CD14-positive monocyte (primary cell): ENCODE results near the gene TTLL4. TPM values are rescaled to one million over a fixed set of nuclear protein-coding genes. Genes with fewer than 3 reads are reported as not detected.
A peak's percentile ranks its signal among the peaks of the same experiment; 100 is the strongest.

Experiments
- DNase-seq, 3 donors: peaks; one replicate each; pipeline ENCODE4 v3.0.0-alpha.2; 2011 to 2022
- H2AFZ ChIP-seq: 2 replicates; pipeline ENCODE4 v1.6.0; 2012; ENCODE audit warnings: mild to moderate bottlenecking, low read depth, low read length, inconsistent platforms; ENCODE audit not compliant: insufficient read depth, poor library complexity, severe bottlenecking
- H3K27ac ChIP-seq, 2 donors: 1 replicate in 1 of 2; 2 replicates in 1 of 2; pipeline ENCODE4 v1.5.1; 2012 to 2013; ENCODE audit warnings: low read length in 2 of 2, control low read depth in 1 of 2, inconsistent platforms in 1 of 2, low read depth in 1 of 2, mild to moderate bottlenecking in 1 of 2
- H3K27me3 ChIP-seq, 2 donors: one replicate each; pipeline versions ENCODE4 v1.6.0 to v1.6.1; 2011 to 2013; ENCODE audit warnings: low read length in 2 of 2; ENCODE audit not compliant: control insufficient read depth in 2 of 2, insufficient read depth in 2 of 2
- H3K36me3 ChIP-seq, 2 donors: replicated peaks in 1 of 2; 1 replicate in 1 of 2; 2 replicates in 1 of 2; pipeline versions ENCODE4 v1.5.1 to v1.6.1; 2012 to 2013; ENCODE audit warnings: low read length in 2 of 2, control low read depth in 1 of 2, inconsistent platforms in 1 of 2, mild to moderate bottlenecking in 1 of 2; ENCODE audit not compliant: insufficient read depth in 2 of 2, control insufficient read depth in 1 of 2
- H3K4me1 ChIP-seq, 2 donors: 1 replicate in 1 of 2; 2 replicates in 1 of 2; pipeline versions ENCODE4 v1.5.1 to v1.6.1; 2012 to 2013; ENCODE audit warnings: low read length in 2 of 2, control low read depth in 1 of 2, inconsistent platforms in 1 of 2, mild to moderate bottlenecking in 1 of 2, moderate library complexity in 1 of 2; ENCODE audit not compliant: insufficient read depth in 2 of 2, control insufficient read depth in 1 of 2
- H3K4me2 ChIP-seq: replicated peaks from 2 replicates; pipeline ENCODE3; 2012; ENCODE audit warnings: low read length, moderate library complexity, mild to moderate bottlenecking; ENCODE audit not compliant: poor library complexity, severe bottlenecking; ENCODE audit errors: extremely low read depth
- H3K4me3 ChIP-seq, 3 experiments: fragments of 200-600 bp in 1 of 3; sonication (generic) in 1 of 3; replicated peaks in 1 of 3; 1 replicate in 2 of 3; 2 replicates in 1 of 3; pipeline ENCODE4 v1.5.1; 2011 to 2013; ENCODE audit warnings: low read length in 3 of 3, mild to moderate bottlenecking in 3 of 3, control low read depth in 2 of 3, low read depth in 2 of 3, inconsistent platforms in 1 of 3, moderate library complexity in 1 of 3
- H3K79me2 ChIP-seq: 2 replicates; pipeline ENCODE4 v1.6.0; 2012; ENCODE audit warnings: mild to moderate bottlenecking, control low read depth, inconsistent platforms, low read length, moderate library complexity; ENCODE audit not compliant: insufficient read depth
- H3K9ac ChIP-seq: 2 replicates; pipeline ENCODE4 v1.6.0; 2017; ENCODE audit warnings: low read length, mild to moderate bottlenecking; ENCODE audit not compliant: insufficient read depth, poor library complexity, severe bottlenecking
- H3K9me3 ChIP-seq, 2 donors: replicated peaks in 1 of 2; 1 replicate in 1 of 2; 2 replicates in 1 of 2; pipeline versions ENCODE4 v1.5.1 to v1.6.1; 2012 to 2013; ENCODE audit warnings: low read length in 2 of 2, control low read depth in 1 of 2; ENCODE audit not compliant: control insufficient read depth in 1 of 2, insufficient read depth in 1 of 2
- H4K20me1 ChIP-seq: 2 replicates; pipeline ENCODE4 v1.6.0; 2012; ENCODE audit warnings: mild to moderate bottlenecking, low read length, control low read depth, moderate library complexity; ENCODE audit not compliant: insufficient read depth
- H3K27ac Mint-ChIP-seq, 7 donors: one replicate each; pipeline ENCODE4 v1.8.0; 2020; ENCODE audit warnings: mild to moderate bottlenecking in 7 of 7, mixed read lengths in 7 of 7, moderate library complexity in 6 of 7, inconsistent platforms in 2 of 7
- H3K27me3 Mint-ChIP-seq, 3 donors: one replicate each; pipeline ENCODE4 v1.8.0; 2021 to 2022; ENCODE audit warnings: low read depth in 3 of 3, mild to moderate bottlenecking in 3 of 3, mixed read lengths in 3 of 3, moderate library complexity in 3 of 3, inconsistent platforms in 1 of 3
- H3K36me3 Mint-ChIP-seq, 2 donors: one replicate each; pipeline ENCODE4 v1.8.0; 2020; ENCODE audit warnings: mixed read lengths in 2 of 2, inconsistent platforms in 1 of 2, mild to moderate bottlenecking in 1 of 2
- H3K4me1 Mint-ChIP-seq: one replicate; pipeline ENCODE4 v1.8.0; 2020; ENCODE audit warnings: mild to moderate bottlenecking, mixed read lengths
- H3K4me3 Mint-ChIP-seq, 2 donors: one replicate each; pipeline ENCODE4 v1.8.0; 2020; ENCODE audit warnings: mild to moderate bottlenecking in 2 of 2, mixed read lengths in 2 of 2, moderate library complexity in 1 of 2
- H3K9me3 Mint-ChIP-seq, 7 donors: one replicate each; pipeline ENCODE4 v1.8.0; 2020 to 2022; ENCODE audit warnings: mixed read lengths in 7 of 7, mild to moderate bottlenecking in 6 of 7, moderate library complexity in 6 of 7, inconsistent platforms in 2 of 7
- CTCF ChIP-seq: fragments of 200-600 bp; IDR thresholded peaks from one replicate; pipeline ENCODE4 v1.8.0; 2022; ENCODE audit warnings: antibody characterized with exemption, mild to moderate bottlenecking
- WGBS: methylation state at CpG from one replicate; pipeline ENCODE4 v1.1.5; 2013; ENCODE audit warnings: missing lambda C conversion rate; ENCODE audit not compliant: insufficient coverage; 5-methylcytosine and 5-hydroxymethylcytosine counted together
- intact Hi-C, 2 donors: fragments of 100-400 bp; cut with micrococcal nuclease; formaldehyde crosslinking; loops; one replicate each; pipeline versions ENCODE4 v1.15.0 to v1.15.1; 2023
- polyA plus RNA-seq, 3 donors: library from polyadenylated mRNA; depleted of rRNA in 1 of 3; unstranded in 2 of 3; stranded (reverse) in 1 of 3; fragments of 300-500 nt in 2 of 3; fragments of >200 nt in 1 of 3; fragmentation: Illumina TruSeq in 2 of 3; gene quantifications; 1 replicate in 2 of 3; 2 replicates in 1 of 3; pipeline ENCODE4 v1.2.3, GENCODE V29; 2012 to 2021

The TTLL4 gene
- polyA plus RNA-seq, 3 donors: 13.5 to 90.2 (median 16.3) TPM

GRCh38 chr2:218755567-218756404 lies 45.2 kb downstream of the TTLL4 start:
- peaks cover 46 to 77% of the 10 kb centered on the region in 2 donors for H3K36me3 ChIP-seq
- intact Hi-C loops: no loop called here

More at GRCh38 chr2:218755567-218756404, 45.2 kb downstream of the TTLL4 start:
- Histone ChIP-seq H3K27ac (no peak overlapping the region), H3K4me1 (peaks cover 17 to 22% of the 10 kb centered on the region in 2 donors), H4K20me1 (no peaks in the 10 kb centered on the region), H3K4me3 (no peak overlapping the region), H3K9me3 (no peaks in the 10 kb centered on the region), H3K4me2 (no peak overlapping the region), H3K27me3 (no peaks in the 10 kb centered on the region), H3K79me2 (no peaks in the 10 kb centered on the region), H2AFZ (no peak overlapping the region), H3K9ac (no peak overlapping the region)
- DNase-seq: no peak
- peaks cover 0 to 3% (median 1%) of the 10 kb centered on the region in 3 donors for H3K27me3 Mint-ChIP-seq
- H3K4me1 Mint-ChIP-seq: peaks cover 26% of the 10 kb centered on the region
- peak overlapping the region in 2 of 7 donors; percentile 55 to 62 for H3K27ac Mint-ChIP-seq
- H3K36me3 Mint-ChIP-seq: peaks cover 70 to 72% of the 10 kb centered on the region in 2 donors
- no peak for TF ChIP-seq CTCF
- H3K4me3 Mint-ChIP-seq: no peak overlapping the region
- peaks cover 0 to 3% (median 0%) of the 10 kb centered on the region in 7 donors for H3K9me3 Mint-ChIP-seq
- WGBS: 100% methylated on average over 6 of the region's 10 CpGs
